GM12874 (cell line): Measurements from ENCODE around the gene C17orf107.

Experiments used
- CTCF ChIP-seq: IDR thresholded peaks from 2 replicates; pipeline ENCODE4 v1.5.1; 2011; ENCODE audit warnings: low read depth, mild to moderate bottlenecking, control low read depth, low read length, moderate library complexity; ENCODE audit not compliant: insufficient read depth

C17orf107 gene

GRCh38 chr17:4863321-4863720 is 36.0 kb upstream of the C17orf107 start:
- TF ChIP-seq CTCF = no peak

- TF ChIP-seq CTCF = no peak
Observed at GRCh38 chr17:4870855-4871254, 28.5 kb upstream of the C17orf107 start.

- no peak for TF ChIP-seq CTCF
Observed at GRCh38 chr17:4872786-4873185, 26.6 kb upstream of the C17orf107 start.

GRCh38 chr17:4877089-4877488 is 22.2 kb upstream of the C17orf107 start:
- TF ChIP-seq CTCF = no peak

GRCh38 chr17:4879601-4880000 is 19.7 kb upstream of the C17orf107 start:
- TF ChIP-seq CTCF = no peak

- no peak for TF ChIP-seq CTCF
Observed at GRCh38 chr17:4880857-4881256, 18.5 kb upstream of the C17orf107 start.

GRCh38 chr17:4881761-4882555 is 17.4 kb upstream of the C17orf107 start:
- TF ChIP-seq CTCF = peak; percentile 84
